Fibroblast of skin of abdomen (primary cell): Measurements from ENCODE around the gene SH3RF1. TPM values are rescaled to one million over a fixed set of nuclear protein-coding genes. Genes with fewer than 3 reads are reported as not detected.
A peak's percentile ranks its signal among the peaks of the same experiment; 100 is the strongest.
"Not testable (repeated sequence)": the region's sequence is repeated elsewhere in the genome, so short reads cannot be mapped to it uniquely, and the experiment has no call there.

Experiments used
- DNase-seq: peaks from one replicate; pipeline ENCODE4 v3.0.0-alpha.2; 2013
- polyA plus RNA-seq, 2 experiments: library from polyadenylated mRNA; unstranded; fragments of 120-200 nt; gene quantifications; one replicate each; pipeline ENCODE4 v1.2.1, GENCODE V29; 2013; ENCODE audit not compliant: insufficient read length in 2 of 2

SH3RF1 gene
- 12.3 TPM for polyA plus RNA-seq (2013, experiment 1 of 2; ENCODE audit: insufficient read length)
- 12.7 TPM for polyA plus RNA-seq (2013, experiment 2 of 2; ENCODE audit: insufficient read length)

DNA sequence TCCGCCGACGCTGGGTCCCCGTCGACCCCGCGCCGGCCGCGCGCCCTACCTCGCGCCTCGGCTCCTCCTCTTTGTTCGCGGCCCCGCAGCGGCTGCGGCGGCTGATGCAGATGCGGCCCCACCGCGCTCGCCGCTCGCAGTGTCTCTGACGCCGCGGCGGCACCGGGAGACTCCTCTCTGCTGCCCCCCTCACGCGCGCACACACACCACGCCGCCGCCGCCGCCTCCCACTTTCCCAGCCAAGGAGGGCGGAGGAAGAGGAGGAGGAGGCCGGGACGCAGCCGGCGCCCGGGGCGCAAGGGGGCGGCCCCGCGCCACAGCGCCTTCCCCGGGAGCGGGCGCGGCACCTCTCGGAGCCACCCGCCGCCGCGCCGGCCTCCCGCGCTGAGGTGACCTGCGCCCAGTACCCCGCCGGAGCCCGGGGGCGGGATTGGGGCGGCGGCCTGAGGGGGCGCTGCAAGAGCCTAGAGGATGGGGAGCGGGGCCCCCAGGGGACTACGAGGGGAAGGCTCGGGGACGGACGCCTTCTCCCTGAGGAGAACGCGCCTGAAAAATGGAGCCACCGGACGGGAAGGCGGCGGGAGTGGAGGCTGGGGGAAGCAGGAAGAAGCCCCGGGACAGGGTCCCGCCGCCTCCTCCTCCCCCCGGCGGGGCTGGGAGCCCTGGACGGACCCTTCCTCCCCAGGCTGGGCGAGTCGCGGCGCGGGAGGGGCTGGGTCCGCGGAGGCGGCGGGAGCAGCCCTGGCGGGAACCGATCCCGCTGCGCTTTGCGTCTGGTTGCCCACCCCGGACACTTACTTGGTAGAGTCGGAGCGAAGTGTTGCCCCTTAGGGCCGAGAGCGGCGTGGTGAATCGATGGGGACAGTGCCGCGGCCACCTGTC is at the start of gene SH3RF1:
Gene SH3RF1, minus strand, starts transcription at position 147 of the 882 bp plus-strand sequence. CDS start 1,744 bp downstream, outside the sequence.
- DNase-seq = peak; percentile 93

DNA sequence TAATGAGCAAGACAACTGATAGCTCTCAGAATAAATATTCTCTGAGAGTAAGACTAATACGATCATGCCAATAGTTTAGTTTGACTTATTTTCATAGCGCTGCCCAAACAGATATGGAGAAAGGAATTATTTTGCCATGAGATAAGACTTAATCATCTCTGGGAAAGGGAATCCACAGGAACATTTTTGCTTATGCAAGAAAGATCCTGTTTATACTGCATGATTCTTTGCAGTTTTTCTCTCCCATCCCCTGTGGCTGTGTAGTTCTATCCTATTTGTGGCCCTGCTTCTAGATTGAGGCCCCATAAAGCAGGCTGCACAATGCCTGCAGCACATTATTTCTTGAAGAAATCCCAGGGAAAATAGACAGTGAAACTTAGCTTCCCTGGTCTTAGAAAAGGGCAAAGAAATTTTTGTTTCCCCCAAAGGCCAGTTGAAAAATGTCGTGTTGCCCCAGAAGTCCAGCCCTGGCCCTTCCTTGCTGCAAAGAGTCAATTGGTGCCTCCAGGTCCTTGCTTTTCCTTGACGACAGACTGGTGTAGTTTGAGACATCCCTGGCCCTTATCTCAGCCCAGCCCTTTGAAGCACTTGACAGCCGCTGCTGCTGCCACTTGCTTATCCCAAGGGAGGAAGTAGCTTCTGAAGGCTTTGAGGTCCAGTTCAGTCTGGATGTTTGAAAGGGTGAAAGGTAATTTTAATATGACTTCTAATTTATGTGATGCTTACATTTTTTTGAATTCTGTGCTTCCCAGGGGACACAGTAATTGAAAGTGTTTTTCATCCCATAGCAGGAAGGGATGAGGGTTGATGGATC is 45.0 kb upstream of the SH3RF1 start:
- DNase-seq = peak; percentile 37

DNA sequence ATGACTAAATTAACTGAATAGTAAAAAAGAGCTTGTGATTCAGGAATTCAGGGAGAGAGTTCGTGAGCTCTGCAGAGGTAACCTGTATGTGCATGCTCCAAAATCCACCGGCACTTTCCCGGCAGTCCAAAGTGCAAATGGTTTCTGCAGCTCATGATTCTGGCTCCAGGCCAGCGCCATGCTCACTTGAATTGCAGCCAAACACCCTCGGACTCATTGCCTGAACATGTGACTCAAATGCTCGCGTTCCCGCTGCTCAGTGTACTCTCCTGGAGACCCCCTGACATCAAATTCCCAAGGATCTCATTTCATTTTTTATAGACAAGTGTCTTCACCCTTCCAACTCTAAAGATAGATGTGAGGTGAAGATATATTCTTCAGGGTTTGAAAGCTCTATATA is 44.1 kb upstream of the SH3RF1 start:
- DNase-seq = peak; percentile 67

DNA sequence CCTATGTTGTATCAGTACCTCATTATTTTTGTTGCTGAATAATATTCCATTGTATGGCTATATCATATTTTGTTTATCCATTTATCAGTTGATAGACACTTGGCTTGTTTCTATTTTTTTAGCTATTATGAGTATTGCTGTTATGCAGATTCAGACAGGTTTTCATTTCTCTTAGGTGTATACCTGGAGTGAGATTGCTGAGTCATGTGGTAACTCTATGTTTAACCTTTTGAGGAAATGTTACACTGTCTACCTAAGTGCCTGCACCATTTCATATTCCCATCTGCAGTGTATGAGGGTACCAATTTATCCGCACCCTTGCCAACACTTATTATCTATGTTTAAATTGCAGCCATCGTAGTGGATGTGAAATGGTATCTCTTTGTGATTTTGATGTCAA is 43.0 kb upstream of the SH3RF1 start:
- DNase-seq = no peak

DNA sequence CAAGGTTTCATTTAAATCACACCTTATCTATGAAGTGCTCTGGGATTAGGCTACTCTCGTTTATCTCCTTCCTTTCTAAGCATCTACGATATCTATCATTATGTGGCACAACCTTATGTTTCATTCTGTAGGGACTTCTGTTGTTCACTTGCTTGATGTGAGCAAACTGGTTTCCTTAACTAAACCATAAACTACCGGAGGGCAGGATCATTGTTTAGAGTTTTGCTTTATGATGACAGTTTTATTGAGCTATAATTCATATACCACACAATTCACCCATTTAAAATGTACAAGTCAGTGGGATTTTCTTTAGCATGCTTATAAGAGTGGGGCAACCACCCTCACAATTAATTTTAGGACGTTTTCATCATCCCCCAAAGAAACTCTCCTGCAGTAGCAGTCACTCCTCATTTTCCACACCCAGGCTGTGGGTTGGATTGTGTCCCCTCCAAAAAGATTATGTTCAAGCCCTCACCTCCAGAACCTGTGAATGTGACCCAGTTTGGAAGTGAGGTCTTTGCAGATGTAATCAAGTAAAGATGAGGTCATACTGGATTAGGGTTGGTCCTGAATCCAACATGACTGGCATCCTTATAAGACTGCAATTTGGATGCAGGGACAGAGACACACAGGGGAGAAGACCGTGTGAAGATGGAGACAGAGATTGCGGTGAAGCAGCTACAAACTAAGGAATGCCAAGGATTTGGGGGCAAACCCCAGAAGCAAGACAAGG is 42.1 kb upstream of the SH3RF1 start:
- DNase-seq = no peak

DNA sequence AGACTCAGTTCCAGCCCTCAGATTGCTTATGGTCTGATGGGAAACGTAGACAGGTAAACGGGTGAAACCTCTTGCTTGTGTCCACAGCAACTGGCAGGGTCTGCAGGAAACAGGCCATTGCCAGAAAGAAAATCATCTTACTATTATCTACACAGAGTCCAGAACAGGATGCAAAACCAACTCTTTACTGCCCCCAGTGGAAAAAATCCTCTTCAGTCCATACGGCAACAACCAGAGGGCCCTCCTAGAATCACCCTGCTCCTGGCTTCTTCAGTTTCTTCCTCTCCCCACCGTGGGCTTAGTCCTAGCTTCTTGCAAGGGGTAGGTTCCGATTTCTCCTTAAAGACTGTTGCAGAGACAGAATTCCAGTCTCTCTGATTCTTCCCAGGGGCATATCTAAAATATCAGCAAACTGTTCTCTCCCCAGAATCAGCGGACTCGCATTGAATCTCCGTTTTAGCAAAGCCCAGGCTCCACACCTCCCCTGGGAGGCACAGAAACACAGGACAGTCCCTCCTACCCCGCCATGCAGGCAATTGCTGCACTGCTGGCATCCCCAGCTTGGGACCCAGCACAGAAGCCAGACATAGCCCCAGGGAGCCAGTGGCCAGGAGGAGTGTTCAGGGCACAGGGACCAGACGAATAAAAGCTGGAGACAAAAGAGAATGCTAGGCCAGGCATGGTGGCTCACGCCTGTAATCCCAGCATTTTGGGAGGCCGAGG is 41.0 kb upstream of the SH3RF1 start:
- DNase-seq = peak; percentile 54

DNA sequence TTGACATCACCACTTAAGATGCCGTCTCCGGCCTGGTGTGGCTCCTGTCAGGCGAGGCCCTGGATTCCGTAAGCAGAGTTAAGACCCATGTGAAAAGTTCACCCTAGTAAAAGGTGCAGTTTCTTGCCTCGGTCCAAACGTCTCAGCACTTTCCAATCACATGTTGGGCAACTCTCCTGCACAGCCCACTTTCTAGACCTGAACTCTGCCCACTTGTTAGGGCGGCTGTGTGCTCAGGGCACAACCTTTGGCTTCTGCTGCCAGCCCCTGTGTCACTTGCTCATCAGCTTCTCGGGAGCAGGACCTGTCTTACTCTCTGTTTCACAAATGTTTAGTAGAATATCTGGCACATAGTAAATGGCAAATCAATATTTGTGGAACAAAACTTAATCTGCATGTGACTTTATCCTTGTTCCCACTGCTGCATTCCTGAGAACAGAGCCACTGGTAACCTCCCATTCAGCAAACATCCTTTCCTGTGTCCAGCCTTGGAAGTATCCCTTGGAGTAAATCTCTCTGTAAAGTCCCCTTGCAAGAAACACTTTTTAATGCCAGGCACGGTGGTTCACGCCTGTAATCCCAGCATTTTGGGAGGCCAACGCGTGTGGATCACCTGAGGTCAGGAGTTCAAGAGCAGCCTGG is 38.7 kb upstream of the SH3RF1 start:
- DNase-seq = no peak

DNA sequence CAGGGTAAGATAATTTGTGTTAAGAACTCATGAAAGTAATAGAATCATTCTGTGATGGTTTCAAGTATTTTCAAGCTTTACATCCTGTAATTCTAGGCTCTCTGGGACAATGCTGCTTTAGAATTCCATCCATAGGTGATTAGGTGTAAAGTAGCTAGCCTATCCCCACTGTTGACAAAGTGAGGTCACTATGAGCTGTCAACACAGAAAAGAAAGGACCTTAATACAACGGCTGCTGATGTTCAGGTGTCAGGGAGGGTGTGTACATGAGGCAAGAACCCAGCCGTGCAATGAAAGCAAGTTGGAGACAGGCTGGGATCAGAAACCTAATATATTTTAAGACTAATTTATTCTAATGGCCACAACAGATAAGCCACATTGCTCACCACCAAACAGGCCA is 36.8 kb upstream of the SH3RF1 start:
- DNase-seq = no peak

DNA sequence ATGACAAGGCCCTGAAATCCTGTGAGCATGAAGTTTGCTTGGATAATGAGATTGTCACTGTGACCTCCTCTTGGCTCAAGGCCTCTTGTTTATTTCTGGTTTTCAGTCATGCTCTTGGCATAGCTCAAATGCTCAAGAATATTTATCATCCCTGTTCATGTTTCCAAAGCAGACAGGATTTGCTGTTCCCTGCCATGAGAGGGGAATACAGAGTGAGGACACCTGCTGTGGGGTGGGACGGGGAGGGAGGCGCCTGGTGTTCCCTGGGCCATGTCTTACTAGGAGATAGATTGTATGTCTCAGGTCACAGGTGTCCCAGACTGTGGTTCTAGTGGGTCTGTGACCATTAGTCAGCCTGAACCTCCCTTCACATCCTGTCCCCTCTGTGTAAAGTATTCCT is 34.9 kb upstream of the SH3RF1 start:
- DNase-seq = no peak

DNA sequence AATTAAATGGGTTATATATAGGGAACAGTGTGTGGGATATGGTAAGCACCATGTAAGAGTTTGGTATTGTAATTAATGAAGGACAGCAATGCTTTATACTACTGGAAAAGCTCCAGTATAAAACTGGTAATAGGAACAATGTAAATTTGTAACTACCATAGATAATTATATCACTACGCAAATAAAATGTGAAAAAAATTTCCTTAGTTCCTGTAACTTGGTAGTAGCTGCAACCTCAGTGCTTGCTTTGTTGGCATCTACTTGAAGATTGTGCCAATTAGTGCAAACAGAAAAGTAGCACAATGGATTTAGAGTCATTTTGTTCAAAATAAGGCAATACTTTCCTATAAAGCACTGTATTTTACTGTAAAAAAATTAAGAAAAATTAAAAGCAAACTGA is 34.4 kb upstream of the SH3RF1 start:
- no peak for DNase-seq

DNA sequence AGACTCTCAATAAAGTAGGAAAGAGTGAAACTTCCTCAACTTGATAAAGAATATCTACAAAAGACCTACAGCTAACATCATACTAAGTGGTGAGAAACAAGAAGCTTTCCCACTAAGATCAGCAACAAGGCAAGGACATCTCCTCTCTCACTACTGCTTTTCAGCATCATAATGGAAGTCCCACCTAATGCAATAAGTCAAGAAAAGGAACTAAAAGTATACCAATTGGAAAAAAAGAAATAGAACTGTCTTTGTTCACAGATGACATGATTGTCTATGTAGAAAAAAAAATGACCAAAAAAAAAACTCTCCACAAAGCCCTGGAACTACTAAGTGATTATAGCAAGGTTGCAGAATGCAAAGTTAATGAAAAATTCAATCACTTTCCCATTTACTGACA is 25.1 kb upstream of the SH3RF1 start:
- DNase-seq = no peak

DNA sequence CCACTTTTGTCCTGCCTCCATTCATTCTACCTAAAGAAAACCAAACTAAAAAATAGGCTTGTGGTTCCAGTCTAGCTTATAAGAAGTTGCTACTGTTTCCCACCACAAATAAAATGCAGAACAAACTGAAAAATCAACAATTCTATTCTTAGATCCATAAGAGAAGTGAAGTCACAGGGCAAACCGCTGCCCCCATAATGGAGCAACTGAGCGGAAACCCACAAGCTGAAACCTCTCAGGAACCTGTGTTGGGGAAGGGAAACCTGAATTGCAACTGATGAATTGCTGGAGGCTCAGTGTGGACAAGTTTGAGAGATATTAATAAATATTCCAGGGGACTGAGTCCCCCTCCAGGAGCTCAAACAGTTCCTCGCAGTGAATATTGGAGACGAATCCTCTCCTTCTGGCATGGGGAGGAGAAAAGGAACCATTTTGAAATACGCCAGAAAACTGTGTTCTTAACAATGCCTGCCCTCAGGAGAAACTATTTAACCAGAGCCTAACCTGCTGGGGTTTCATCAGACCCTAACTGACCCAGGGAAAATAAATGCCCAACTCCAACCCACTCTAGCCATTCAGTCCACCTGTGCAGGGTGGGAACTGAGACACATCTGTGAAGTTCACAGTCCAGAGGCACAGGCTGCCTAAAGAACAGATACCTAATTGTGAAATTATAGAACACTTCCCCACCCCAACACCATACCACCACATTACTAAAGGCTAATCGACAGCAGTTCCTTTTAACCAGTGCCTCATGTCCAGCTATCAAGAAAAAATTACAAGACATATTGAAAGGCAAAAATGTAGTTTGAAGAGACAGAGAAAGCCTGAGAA is 22.8 kb upstream of the SH3RF1 start:
- DNase-seq = no peak

DNA sequence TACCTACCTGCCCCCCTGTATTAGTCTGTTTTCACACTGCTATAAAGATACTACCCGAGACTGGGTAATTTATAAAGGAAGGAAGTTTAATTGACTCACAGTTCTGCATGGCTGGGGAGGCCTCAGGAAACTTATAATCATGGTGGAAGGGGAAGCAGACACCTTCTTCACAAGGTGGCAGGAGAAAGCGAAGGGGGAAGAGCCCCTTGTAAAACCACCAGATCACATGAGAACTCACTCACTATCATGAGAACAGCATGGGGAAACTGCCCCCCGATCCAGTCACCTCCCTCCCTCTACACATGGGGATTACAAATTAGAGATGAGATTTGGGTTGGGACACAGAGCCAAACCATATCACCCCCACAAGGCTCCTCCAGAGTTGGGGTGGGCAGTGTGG is 17.2 kb upstream of the SH3RF1 start:
- DNase-seq = not testable (repeated sequence)

DNA sequence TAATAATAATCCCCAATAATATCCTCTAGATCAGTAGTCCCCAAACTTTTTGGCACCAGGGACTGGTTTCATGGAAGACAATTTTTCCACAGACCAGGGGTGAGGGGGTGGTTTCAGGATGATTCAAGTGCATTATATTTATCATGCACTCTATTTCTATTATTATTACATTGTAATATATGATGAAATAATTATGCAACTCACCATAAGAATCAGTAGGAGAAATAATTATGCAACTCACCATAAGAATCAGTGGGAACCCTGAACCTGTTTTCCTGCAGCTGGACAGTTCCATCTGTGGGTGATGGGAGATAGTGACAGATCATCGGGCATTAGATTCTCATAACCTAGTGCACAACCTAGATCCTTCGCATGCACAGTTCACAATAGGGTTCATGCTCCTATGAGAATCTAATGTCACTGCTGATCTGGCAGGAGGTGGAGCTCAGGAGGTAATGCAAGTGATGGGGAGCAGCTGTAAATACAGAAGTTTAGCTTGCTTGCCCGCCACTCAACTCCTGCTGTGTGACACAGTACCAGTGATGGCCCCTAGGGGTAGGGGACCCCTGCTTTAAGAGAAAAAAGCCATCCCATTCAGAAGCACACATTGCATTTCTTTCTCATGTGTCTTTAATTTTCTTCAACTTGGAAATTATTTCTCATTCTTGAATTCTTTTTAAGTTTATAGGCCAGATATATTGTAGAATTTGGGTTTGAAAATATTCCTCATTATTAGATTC is 16.0 kb upstream of the SH3RF1 start:
- DNase-seq = peak; percentile 18

DNA sequence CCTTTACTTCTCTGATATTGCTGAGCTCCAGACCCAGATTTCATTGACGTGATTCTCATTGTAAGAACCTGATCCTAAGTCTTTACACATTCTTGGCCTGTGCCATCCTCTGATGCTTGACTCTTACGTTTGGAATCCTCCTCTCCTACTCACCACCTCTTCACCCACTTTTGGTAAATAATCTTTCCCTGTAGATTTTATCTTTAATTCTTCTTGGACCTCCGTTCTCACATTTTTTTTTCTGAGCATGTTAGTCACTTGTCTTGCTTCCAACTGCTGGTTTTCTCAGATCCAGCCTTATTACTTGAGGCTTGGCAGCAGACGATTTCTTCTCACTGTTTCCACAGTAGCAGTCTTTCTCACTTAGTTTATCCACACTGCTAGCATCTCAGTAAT is 12.4 kb upstream of the SH3RF1 start:
- peak; percentile 89 for DNase-seq

DNA sequence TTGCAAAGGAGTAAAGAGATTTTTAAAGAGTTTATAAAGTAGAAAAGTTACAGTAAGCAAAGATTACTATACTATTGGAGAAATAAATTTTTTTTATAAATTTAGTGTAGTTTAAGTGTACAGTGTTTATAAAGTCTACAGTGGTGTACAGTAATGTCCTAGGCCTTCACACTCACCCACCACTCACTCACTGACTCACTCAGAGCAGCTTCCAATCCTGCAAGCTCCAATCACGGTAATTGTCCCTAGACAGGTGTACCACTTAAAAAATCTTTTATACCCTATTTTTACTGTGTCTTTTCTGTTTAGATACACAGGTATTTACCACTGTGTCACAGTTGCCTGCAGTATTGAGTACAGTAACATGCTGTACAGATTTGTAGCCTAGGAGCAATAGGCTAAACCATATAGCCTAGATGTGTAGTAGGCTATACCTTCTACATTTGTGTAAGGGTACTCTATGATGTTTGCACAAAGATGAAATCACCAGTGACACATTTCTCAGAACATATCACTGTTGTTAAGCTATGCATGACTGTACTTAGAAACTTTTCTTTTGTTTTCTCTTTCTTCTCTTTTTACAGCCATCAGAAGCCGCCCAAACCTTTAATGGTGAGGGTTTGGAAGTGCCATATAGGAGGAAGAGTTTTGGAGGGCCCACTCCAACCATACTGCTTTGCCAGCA is 11.8 kb upstream of the SH3RF1 start:
- peak; percentile 55 for DNase-seq

DNA sequence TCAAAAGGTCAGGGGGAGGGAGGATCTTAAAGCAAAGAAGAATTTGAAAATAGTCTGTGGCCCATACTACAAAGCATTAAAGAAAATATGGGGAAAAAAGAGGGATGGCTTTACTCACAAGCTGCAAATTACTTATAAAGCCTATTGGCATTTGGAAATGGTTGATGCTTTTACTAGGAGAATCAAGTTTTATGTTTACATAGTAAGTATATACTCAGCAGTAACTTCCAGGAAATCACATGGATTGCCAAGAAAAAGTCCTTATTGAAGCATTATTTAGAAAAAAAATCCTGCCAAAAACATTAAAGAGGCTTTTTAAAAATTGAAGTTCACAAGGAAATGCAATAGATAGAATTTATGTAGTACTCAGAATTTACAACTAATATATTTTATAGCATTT is 8.4 kb upstream of the SH3RF1 start:
- no peak for DNase-seq

DNA sequence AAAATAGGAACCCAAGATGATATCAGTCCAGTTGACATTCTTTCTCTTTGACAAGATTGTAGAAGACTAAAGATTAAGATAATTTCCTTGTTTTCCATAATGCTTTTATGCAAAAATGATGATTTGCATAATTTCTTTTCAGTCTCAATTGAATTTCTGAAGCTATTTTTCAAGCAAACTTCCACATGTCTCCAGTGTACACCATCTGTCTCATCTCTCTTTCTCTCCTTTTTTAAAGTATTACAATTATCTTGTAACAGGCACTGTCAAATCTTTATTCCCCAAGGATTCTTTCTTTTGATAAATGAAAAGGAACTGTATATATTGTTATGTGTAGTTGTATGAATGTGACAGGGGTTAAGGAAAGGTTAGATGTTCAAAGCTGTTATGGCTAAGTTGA is 7.9 kb upstream of the SH3RF1 start:
- no peak for DNase-seq

DNA sequence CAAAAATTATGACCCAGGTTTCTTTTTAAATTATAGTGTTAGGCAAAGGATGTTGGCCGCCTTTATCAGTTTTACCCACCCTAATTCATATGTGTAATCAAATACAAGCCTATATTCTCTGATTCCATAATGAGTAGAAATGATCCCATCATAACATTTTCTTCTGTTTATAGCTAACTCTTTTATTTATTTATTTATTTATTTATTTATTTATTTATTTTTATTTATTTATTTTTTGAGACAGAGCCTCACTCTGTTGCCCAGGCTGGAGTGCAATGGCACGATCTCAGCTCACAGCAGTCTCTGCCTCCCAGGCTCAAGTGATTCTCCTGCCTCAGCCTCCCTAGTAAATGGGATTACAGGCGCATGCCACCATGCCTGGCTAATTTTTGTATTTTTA is 7.1 kb upstream of the SH3RF1 start:
- not testable (repeated sequence) for DNase-seq
